Immature natural killer cell (primary cell): ENCODE data around the gene OR5V1. TPM values are rescaled to one million over a fixed set of nuclear protein-coding genes. Genes with fewer than 3 reads are reported as not detected.
"Not testable (repeated sequence)": the region's sequence is repeated elsewhere in the genome, so short reads cannot be mapped to it uniquely, and the experiment has no call there.

Source experiments
- DNase-seq, 3 donors: peaks; one replicate each; pipeline ENCODE4 v3.0.0; 2022; ENCODE audit warnings: mixed read lengths in 1 of 3
- H3K27ac Mint-ChIP-seq, 6 donors: one replicate each; pipeline ENCODE4 v1.8.0; 2020; ENCODE audit warnings: mixed read lengths in 6 of 6, mild to moderate bottlenecking in 5 of 6, inconsistent platforms in 4 of 6, moderate library complexity in 3 of 6
- H3K27me3 Mint-ChIP-seq, 3 donors: one replicate each; pipeline ENCODE4 v1.8.0; 2020 to 2021; ENCODE audit warnings: low read depth in 3 of 3, mild to moderate bottlenecking in 3 of 3, mixed read lengths in 3 of 3, moderate library complexity in 3 of 3, inconsistent platforms in 1 of 3
- H3K36me3 Mint-ChIP-seq, 3 donors: one replicate each; pipeline ENCODE4 v1.8.0; 2020; ENCODE audit warnings: mixed read lengths in 3 of 3, inconsistent platforms in 2 of 3, mild to moderate bottlenecking in 2 of 3
- H3K4me1 Mint-ChIP-seq, 2 donors: one replicate each; pipeline ENCODE4 v1.8.0; 2020; ENCODE audit warnings: inconsistent platforms in 2 of 2, mild to moderate bottlenecking in 2 of 2, mixed read lengths in 2 of 2, moderate library complexity in 1 of 2
- H3K4me3 Mint-ChIP-seq, 5 donors: one replicate each; pipeline ENCODE4 v1.8.0; 2020; ENCODE audit warnings: mild to moderate bottlenecking in 5 of 5, mixed read lengths in 5 of 5, inconsistent platforms in 3 of 5, moderate library complexity in 3 of 5
- H3K9me3 Mint-ChIP-seq, 6 donors: one replicate each; pipeline ENCODE4 v1.8.0; 2020; ENCODE audit warnings: mild to moderate bottlenecking in 6 of 6, mixed read lengths in 6 of 6, inconsistent platforms in 4 of 6, moderate library complexity in 3 of 6
- polyA plus RNA-seq, 3 donors: library from polyadenylated mRNA; unstranded; fragments of 300-500 nt; fragmentation: Illumina TruSeq; gene quantifications; one replicate each; pipeline ENCODE4 v1.2.3, GENCODE V29; 2021

The OR5V1 gene
- polyA plus RNA-seq, 3 donors from 2014 or later: not detected

GRCh38 chr6:29323332-29323731 is 45.3 kb downstream of the OR5V1 start:
- H3K36me3 Mint-ChIP-seq, H3K9me3 Mint-ChIP-seq, H3K4me3 Mint-ChIP-seq, H3K4me1 Mint-ChIP-seq, H3K27ac Mint-ChIP-seq, DNase-seq: not testable (repeated sequence)
- peaks cover 0 to 12% (median 2%) of the 10 kb centered on the region in 3 donors for H3K27me3 Mint-ChIP-seq

- Mint-ChIP-seq H3K4me1 (no peaks in the 10 kb centered on the region), H3K4me3 (no peak overlapping the region), H3K36me3 (no peaks in the 10 kb centered on the region), H3K9me3 (no peaks in the 10 kb centered on the region), H3K27me3 (peaks cover 0 to 2% (median 2%) of the 10 kb centered on the region in 3 donors), H3K27ac (no peak overlapping the region)
- DNase-seq: no peak
Observed at GRCh38 chr6:29319931-29320330, 48.7 kb downstream of the OR5V1 start.

Other genes starting within 250 kb of the OR5V1 start
- gene OR2J2, start 198.0 kb downstream of the OR5V1 start, polyA plus RNA-seq: not detected
- gene OR14J1, start 67.2 kb downstream of the OR5V1 start, polyA plus RNA-seq: not detected
- gene OR12D3, start 6.4 kb upstream of the OR5V1 start, polyA plus RNA-seq: not detected
- gene OR12D2, start 26.8 kb upstream of the OR5V1 start, polyA plus RNA-seq: not detected
- not detected for gene OR12D1, start 46.1 kb upstream of the OR5V1 start, polyA plus RNA-seq
- not detected for gene OR10C1, start 70.4 kb upstream of the OR5V1 start, polyA plus RNA-seq
- gene OR11A1, start 88.2 kb upstream of the OR5V1 start, polyA plus RNA-seq: not detected
- not detected for gene OR2H1, start 88.3 kb upstream of the OR5V1 start, polyA plus RNA-seq
- gene MAS1L, start 119.1 kb upstream of the OR5V1 start, polyA plus RNA-seq: not detected
- gene UBD, start 190.9 kb upstream of the OR5V1 start, polyA plus RNA-seq: not detected
- not detected for gene OR2H2, start 216.3 kb upstream of the OR5V1 start, polyA plus RNA-seq